GM21515 (cell line): ENCODE measurements around the gene CAPNS1.
A peak's percentile ranks its signal among the peaks of the same experiment; 100 is the strongest.
"Not testable (repeated sequence)": the region's sequence is repeated elsewhere in the genome, so short reads cannot be mapped to it uniquely, and the experiment has no call there.

ENCODE experiments used
- ATAC-seq: cut with Tn5 transposase; IDR thresholded peaks from one replicate; pipeline ENCODE4 v1.9.1; 2021; ENCODE audit not compliant: unreplicated experiment

The CAPNS1 gene

DNA sequence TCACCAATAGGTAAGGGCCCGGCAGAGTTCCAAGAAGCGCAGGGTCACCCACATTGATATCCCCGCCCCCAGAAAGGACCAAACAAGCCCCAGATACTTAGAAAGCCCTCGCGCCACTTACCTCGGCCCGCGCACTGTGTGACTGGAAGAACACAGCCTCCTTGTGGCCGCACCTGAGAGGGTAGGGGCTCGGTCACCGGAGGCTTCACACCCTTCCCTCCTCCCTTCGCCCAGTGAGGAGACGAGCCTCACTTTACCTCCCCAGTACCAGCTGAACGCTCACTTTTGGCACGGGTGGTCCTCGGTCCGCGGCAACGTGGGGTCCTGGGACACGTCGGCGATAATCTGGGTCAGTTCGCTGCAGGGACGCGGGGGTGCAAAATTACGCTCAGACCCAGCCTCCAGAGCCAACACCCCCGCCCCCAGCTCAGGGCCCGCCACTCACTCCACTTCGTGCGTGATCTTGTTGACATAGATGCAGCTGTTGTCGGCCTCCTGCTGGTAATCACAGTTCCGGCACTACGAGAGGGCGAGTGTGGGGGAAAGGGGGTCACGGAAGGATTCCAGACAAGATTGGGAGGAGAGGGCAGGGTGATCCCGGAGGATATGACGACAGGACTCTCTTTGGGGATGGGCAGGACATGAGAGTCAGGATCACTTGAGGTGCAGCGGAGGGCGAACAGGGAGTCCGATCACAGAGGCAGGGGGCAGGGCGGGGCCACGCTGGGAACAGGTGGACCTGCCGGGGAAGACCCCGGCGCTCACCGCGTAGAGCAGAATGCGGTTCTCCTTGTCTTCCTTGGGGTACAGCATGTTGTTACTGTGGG is 25.8 kb upstream of the CAPNS1 start:
- ATAC-seq = no peak

DNA sequence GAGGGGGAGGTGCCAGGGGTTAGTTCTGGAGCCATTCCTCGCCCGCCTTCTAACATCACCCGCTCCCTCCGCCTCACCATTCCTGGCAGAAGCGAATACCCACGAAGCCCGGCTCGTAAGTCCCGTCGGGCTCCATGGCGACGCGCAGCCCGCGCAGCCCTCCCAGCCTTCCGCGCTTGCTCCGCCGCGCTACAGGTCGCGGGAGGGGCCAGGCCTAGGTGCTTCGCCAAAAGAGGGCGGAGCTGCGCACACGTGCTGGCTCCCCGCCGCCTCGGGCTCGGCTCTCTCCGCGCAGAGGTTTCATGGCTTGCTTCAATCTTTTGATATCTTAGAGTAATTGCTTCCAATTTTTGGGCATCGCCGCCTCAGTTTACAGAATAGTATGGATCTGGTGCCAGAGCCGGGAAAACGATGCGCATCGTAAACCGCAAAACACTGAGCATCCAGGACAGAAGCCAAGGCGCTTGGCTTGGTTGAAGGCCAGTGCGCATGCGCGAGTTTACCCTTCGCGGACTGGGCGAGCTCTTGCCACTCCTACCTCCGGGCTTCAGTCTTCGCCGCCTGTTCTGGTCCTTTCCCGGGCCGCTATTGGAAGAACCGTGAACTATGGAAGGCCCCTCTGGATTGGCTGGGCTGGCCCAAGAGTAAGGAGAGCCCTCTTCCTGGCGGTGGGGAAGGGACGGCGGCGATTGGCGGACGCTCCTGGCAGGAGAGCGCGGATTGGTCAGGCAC is 25.0 kb upstream of the CAPNS1 start, which contains the start of gene POLR2I:
Gene POLR2I, minus strand, starts transcription at position 155 of the 732 bp plus-strand sequence. Its CDS starts 19 bp downstream, at position 136.
- peak; percentile 67 for ATAC-seq

DNA sequence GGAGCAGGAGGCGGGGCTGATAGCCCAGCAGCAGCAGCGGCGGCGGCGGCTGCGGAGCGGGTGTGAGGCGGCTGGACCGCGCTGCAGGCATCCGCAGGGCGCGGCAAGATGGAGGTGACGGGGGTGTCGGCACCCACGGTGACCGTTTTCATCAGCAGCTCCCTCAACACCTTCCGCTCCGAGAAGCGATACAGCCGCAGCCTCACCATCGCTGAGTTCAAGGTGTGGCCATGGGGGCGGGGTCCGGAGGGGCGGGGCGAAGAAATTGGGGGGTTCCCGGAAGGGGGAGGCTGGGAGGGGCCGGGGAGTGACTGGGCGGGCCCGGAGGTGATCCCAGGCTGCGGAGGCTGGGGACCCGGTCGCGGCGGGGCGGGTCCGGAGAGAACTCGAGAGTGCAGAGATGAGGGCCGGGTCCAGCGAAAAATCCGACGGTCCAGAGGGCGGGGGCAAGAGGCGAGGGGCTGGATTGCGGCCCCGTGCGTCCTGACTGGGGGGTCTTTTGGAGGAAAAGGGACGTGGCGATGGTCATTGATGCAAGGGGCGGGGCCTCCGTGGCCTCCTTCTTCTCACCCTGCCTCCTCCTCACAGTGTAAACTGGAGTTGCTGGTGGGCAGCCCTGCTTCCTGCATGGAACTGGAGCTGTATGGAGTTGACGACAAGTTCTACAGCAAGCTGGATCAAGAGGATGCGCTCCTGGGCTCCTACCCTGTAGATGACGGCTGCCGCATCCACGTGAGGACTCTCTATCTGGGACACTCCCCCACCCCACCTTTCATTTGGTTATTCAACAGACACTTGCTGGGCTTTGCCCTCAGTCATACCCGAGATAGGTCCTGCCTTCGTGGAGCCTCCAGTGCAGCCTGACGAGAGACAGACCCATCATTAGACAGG is 24.2 kb upstream of the CAPNS1 start, which contains the start of gene TBCB:
Gene TBCB, plus strand, starts transcription at position 16 of the 891 bp plus-strand sequence. Its CDS starts 93 bp downstream, at position 109.
- ATAC-seq = no peak

DNA sequence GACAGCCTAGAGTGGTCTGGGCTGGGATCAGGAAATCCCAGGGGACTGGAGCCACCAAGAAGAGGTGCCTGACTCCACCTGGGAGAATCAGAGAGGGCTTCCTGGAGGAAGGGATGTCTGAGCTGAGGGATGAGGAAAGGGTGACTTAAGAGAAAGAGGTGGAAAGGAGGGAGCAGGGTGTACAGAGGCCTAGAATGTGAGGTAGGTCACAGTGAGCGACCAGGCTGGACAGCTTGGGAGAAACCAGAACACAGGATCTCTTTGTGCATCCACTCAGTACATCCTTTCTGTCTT is 23.6 kb upstream of the CAPNS1 start:
- no peak for ATAC-seq

DNA sequence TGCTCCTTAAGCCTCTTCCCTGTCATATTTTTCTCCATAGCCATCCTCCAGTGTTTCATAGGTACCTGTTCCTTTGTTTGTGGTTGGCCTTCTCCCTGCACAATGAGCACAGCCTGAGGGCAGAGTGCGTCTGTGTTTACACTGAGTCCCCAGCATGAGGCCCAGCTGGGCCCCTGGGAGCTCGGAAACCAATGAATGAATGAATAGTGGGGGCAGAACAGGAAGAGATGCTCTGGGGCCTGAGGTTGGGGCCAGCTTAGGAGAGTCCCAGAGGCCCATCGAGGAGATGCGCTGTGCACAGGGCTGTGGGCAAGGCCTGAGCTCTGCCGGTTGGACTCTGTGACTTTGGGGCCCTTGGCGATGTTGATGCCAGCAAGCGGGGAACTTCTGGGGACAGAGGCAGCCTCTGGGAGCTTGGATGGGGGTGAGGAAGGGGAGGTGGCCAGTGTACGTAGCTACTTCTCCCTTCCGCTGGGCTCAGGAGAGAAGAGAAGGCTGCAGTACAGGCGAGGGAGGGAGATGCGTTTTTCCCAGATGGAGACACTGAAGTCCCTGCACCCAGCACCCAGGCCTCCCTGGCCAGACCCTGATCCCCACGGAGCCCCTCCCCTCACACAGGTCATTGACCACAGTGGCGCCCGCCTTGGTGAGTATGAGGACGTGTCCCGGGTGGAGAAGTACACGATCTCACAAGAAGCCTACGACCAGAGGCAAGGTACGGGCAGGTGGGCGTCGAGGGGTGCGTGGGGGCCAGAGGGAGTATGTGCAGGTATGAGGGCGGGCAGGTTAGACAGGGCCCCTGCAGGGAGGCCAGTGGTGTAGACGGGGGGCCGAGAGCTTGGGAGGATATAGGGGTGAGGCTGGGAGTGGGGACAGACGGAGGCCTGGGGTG is 19.5 kb upstream of the CAPNS1 start:
- ATAC-seq = no peak

DNA sequence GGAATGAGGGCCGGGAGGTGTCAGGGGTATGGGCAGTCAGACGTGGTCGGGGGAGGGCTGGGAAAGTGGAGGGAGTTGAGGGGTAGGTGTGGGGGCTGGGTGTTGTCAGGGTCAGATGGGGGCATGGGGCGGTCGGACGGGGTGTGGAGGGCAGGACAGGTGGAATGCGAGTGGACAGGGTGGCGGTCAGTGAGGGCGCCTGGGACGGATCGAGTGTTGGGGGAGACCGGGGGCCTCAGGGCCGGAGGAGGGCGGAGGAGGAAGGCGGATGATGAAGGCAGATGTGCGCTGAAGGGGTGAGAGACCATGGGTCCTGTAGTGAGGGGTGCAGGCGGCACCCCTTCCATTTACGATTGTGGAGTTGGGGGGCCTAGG is 18.9 kb upstream of the CAPNS1 start:
- ATAC-seq = no peak

DNA sequence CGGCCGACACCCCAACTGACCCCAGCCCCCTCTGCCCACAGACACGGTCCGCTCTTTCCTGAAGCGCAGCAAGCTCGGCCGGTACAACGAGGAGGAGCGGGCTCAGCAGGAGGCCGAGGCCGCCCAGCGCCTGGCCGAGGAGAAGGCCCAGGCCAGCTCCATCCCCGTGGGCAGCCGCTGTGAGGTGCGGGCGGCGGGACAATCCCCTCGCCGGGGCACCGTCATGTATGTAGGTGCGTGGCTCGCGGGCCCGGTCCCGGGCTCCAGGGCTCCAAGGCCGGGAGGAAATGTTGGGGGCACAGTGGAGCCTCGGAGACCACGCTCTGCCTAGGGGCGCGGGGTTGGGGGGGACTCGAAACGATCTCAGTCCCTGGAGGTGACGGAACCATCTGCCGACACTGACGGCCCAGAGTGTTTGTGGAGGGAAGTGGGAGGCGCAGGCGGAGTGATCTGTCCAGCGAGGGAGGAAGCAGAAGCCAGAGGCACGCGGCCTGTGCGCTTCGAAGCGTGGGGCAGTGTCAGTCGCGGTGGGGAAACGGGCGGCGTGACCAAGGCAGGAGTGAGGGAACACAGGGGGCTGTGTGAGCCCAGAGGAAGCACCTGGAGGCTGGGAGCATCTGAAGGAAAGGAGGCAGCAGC is 18.3 kb upstream of the CAPNS1 start:
- no peak for ATAC-seq

DNA sequence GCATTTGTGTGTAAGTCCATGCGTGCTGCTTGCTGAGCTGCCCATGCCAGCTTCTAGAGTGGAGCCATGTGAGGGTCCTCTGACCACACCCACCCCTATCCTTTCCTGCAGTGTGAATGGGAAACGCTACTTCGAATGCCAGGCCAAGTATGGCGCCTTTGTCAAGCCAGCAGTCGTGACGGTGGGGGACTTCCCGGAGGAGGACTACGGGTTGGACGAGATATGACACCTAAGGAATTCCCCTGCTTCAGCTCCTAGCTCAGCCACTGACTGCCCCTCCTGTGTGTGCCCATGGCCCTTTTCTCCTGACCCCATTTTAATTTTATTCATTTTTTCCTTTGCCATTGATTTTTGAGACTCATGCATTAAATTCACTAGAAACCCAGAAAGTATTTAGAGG is 14.3 kb upstream of the CAPNS1 start:
- no peak for ATAC-seq

DNA sequence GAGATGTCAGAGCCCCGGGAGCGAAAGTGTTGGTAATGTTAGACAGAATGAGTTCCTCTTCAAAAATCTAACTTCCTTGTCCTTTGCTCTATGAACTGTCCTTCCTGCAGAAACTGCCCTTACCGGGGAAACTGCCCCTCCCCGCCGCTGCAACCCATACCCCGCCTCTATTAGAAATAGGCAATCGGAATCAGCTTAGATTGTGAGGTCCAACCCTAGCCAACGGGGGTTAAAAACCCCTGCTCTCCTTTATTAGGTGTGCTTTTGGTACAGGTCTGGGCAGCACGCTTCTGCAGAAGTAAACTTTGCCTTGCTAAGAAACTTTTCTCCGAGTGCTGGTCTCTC is 11.5 kb upstream of the CAPNS1 start:
- ATAC-seq = no peak

DNA sequence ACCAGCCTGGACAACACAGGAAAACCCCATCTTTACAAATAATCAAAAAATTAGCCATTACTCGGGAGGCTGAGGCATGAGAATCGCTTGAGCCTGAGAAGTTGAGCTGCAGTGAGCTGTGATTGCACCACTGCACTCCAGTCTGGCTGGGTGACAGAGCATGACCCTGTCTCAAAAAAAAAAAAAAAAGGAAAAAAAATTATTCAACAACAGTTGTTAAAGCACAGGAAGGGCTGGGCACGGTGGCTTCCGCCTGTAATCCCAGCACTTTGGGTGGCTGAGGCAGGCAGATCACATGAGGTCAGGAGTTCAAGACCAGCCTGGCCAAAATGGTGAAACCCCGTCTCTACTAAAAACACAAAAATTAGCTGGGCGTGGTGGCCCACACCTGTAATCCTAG is 8.6 kb upstream of the CAPNS1 start:
- not testable (repeated sequence) for ATAC-seq

DNA sequence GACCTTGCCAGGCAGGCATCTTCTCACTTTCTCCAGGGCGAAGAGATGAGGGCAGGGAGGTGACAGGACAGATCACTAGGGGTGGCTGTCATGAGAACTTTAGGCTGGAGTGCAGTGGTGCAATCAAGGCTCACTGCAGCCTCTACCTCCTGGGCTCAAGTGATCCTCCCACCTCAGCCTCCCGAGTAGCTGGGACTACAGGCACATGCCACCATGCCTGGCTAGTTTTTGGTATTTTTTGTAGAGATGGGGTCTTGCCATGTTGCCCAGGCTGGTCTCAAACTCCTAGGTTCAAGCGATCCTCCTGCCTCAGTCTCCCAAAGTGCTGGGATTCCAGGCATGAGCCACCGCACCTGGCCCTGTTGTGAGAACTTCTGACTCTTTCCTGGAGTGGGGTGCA is 5.0 kb upstream of the CAPNS1 start:
- not testable (repeated sequence) for ATAC-seq

DNA sequence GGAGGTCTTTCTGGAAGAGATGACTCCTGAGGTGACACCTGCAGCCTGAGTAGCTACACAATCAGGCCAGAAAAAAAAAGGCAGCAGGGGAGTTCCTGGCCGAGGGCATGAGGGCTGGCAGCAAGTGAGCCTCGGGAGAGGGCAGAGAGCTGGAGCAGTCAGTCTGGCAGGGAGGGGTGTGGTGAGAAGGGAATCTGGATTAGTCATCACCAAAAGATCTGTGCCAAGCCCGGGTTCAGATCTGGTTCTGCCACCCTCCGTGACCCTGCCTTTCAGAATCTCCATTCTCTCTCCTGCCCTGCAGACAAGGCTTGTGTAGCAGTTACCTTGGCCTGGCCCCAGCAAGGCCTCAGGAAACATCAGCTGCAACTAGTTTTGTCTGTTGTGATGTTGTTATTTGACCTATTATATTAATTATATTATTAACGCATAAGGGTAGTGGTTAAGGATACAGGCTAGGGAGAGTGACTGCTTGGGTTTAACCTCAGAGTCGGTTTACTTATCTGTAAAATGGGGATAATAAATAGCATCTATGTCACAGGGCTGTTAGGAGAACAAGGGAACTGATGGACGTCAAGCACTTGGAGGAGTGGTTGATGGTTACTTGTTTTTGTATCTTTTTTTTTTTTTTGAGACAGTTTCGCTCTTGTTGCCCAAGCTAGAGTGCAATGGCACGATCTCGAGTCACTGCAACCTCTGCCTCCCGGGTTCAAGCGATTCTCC is 2.7 kb upstream of the CAPNS1 start:
- no peak for ATAC-seq

DNA sequence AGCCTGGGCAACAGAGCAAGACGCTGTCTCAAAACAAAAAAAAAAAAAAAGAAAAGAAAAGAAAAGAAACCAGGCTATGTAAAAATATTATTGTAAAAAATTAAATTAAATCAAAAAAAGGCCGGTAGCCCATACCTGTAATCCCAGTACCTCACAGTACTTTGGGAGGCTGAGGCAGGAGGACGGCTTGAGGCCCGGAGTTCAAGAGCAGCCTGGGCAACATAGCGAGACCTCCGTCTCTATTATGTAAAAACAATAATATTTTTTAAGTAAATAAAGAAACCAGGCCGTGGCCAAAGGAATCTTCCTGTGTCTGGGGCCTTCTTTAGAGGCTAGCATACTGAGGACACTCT is 770 bp upstream of the CAPNS1 start:
- ATAC-seq = no peak

DNA sequence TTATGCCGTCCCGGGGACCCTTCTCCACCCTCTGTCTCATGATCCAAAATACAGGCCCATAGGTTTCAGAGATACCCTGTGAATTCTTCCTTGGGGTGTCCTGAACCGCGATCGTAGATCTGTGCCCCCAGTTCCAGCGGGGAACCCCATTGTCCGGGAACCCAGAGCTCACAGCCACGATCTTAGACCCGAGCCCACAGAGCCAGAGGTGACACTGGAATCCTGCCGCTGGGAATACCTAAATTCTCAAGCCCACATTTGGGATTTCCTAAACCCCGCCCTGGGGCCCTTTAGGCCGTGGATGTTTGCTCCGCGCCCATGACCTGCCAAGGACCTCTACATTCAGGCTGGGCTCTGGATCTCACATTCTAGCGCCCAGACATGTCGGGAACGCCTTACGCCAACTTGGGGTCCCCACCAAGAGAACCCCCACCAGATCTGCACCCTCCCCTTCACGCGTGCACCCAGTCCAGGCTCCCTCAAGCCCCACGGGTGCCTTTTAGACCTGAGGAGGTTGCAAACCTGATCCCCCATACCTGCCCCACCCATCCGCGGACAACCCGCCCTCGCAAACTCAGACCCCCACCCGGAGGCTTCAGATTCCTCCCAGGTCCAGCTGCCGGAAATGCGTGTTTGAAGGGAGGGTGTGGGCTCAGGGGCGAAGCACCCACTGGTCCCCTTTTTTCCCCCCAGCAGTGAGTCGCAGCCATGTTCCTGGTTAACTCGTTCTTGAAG is 605 bp downstream of the CAPNS1 start:
- ATAC-seq = no peak

DNA sequence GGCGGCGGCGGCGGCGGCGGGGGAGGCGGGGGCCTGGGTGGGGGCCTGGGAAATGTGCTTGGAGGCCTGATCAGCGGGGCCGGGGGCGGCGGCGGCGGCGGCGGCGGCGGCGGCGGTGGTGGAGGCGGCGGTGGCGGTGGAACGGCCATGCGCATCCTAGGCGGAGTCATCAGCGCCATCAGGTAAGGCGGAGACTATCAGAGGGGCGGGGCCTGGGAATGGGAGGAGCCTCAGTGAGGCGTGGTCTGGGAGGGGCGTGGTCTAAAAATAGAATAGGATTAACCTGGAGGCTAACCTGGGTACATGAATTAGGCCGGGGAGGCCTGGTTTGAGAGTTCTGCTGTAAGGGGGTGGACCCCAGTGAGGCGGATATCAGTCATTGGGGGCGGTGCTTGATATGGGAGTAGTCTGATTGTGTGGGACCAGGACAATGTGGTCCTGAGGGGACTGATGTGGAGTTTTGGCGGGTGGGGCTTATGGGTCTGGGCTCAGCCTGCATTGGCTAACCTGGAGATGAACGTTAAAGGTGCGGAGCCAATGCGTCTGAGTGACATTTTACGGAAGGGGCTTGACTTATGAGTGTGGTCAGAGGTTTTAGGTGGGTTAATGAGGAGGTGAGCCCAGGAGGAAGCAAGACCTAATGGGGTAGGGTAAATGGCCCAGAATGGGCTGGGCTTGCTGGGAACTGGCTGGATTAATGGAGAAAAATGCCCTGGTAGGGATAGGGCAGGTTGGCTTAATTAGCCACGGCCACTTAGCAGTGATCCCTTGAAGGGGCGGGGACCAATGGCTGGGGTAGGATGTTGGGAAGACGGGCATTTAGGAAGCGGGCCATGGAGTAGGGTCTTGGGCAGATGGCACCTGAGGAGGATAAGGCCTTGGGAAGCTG is 1.4 kb downstream of the CAPNS1 start:
- peak; percentile 49 for ATAC-seq

DNA sequence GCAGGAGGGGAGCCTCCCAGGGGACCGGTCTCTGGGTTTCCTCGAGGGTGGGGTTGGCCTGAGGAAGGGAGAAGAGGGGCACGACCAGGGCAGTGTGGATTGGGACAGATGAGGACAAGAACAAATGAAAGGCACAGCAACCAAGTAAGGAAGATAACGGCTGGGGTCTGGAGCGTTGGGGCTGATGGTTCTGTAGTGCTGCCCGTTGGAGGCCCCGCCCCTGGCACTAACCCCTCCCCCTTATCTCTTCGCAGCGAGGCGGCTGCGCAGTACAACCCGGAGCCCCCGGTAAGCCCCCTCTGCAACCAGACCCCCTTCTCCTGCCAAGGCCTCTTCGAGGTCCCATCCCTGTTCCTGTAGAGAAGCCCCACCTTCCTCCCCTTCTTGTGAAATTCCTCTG is 2.2 kb downstream of the CAPNS1 start:
- ATAC-seq = no peak

DNA sequence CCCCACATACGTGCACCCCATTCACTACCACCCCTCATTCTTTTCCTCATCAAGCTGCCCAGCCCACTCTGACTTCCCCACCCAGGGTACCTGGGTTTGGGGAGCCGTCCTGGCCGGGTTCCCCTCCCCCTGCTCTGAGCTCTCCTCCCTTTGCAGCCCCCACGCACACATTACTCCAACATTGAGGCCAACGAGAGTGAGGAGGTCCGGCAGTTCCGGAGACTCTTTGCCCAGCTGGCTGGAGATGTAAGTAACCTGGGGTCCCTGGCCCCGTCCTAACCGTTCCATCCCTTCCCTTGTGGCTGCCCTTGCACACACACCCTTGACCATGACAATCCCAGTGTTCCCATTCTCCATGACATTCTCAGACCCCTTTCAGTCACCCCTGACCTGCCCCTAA is 2.6 kb downstream of the CAPNS1 start:
- ATAC-seq = no peak

DNA sequence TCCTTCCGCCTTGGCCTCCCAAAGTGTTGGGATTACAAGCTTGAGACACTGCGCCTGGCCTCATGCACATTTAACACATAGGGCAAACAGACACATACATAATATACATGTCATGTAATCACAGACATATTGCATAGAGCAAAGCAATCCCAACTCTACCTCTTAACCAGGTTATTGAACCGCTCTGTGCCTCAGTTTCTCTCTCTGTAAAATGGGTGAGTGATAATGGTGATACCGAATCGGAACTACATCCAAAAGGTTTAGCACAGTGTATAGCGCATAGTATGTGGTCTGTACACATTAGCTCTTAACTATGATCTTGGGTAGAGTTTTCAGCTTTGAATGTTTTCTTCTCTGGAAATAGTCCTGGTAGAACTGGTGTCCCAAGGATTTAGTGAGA is 4.8 kb downstream of the CAPNS1 start:
- no peak for ATAC-seq
